Measurements from ENCODE around the gene USP37. TPM values are rescaled to one million over a fixed set of nuclear protein-coding genes. Genes with fewer than 3 reads are reported as not detected.

The USP37 gene
- total RNA-seq, 4 donors from 2014 or later = 10.5 to 12.0 (median 11.4) TPM

DNA sequence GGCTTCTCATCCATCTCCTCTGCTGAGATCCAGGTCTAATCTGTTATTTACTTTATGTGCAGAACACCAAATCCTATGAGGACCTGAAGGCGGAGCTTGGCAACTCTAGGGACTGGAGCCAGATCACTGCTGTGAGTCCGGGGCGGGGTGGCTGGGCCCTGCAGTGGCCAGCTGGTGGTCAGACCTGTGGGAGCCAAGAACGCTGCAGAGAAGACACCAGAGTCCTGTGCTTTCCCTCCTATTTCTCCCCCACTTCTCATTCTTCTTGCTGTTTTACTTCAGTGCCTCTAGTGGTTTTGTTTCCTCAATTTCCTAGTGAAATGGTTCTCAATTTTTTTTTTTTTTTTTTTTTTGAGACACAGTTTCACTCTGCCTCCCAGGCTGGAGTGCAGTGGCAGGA lies 129.6 kb downstream of the USP37 start:
- intact Hi-C loops (cut with DNase I; ENCODE audit: low total_unique reads) = no loop called here
- H3K4me3 ChIP-seq (ENCODE audit: low read depth, poor library complexity, severe bottlenecking) = no peak overlapping the region
- DNase-seq (ENCODE audit: low spot score in 2 of 2) = peak in 1 of 2 donors; percentile 75
- TF ChIP-seq, protein P1, sequence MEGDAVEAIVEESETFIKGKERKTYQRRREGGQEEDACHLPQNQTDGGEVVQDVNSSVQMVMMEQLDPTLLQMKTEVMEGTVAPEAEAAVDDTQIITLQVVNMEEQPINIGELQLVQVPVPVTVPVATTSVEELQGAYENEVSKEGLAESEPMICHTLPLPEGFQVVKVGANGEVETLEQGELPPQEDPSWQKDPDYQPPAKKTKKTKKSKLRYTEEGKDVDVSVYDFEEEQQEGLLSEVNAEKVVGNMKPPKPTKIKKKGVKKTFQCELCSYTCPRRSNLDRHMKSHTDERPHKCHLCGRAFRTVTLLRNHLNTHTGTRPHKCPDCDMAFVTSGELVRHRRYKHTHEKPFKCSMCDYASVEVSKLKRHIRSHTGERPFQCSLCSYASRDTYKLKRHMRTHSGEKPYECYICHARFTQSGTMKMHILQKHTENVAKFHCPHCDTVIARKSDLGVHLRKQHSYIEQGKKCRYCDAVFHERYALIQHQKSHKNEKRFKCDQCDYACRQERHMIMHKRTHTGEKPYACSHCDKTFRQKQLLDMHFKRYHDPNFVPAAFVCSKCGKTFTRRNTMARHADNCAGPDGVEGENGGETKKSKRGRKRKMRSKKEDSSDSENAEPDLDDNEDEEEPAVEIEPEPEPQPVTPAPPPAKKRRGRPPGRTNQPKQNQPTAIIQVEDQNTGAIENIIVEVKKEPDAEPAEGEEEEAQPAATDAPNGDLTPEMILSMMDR (IDR thresholded peaks at IDR 0.05) = no peak
- TF ChIP-seq POLR2A (IDR thresholded peaks at IDR 0.05) = no peak
- 67 to 72% methylated on average over 4 of the region's 4 CpGs for WGBS, 2 donors

DNA sequence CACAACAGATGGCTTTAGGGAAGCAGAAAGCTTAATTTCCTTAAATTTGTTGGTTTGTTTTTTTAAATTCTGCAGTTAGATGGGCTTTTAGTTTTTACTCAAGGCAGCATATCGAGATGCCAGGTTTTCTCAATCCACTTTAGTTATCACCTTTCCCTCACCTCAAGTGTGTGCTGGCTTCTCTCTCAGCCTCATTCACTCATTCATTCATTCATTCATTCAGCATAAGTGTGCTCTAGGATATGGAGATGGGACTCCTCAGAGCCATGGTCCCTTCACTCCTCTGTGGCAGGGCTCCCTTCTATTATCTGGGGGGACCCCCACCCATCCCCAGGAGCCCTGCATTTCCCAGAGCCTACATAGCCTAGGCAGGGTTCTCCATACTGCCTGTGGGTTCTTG lies 130.2 kb downstream of the USP37 start:
- no peak overlapping the region for H3K4me3 ChIP-seq (ENCODE audit: low read depth, poor library complexity, severe bottlenecking)
- no peak for TF ChIP-seq POLR2A (IDR thresholded peaks at IDR 0.05)
- TF ChIP-seq, protein P1 (IDR thresholded peaks at IDR 0.05) = no peak
- intact Hi-C loops (cut with DNase I; ENCODE audit: low total_unique reads) = no loop called here
- WGBS, 2 donors = 95 to 100% methylated on average over 1 of the region's 1 CpG
- peak in 1 of 2 donors; percentile 40 for DNase-seq (ENCODE audit: low spot score in 2 of 2)

DNA sequence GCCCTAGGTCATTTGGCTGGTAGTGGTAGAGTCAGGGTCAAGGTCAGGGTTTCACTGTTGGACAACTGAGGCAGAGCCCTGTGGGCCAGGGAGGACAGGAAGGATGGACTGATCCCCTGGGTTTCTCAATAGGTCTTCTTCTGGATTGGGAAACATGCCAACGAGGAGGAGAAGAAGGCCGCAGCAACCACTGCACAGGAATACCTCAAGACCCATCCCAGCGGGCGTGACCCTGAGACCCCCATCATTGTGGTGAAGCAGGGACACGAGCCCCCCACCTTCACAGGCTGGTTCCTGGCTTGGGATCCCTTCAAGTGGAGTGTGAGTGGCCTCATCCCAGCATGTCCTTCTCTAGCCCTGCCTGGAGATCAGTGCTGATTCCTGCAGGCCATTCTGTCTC lies 131.2 kb downstream of the USP37 start:
- TF ChIP-seq, protein P1 (IDR thresholded peaks at IDR 0.05) = no peak
- no peak for TF ChIP-seq POLR2A (IDR thresholded peaks at IDR 0.05)
- intact Hi-C loops (cut with DNase I; ENCODE audit: low total_unique reads) = no loop called here
- no peak overlapping the region for H3K4me3 ChIP-seq (ENCODE audit: low read depth, poor library complexity, severe bottlenecking)
- DNase-seq (ENCODE audit: low spot score in 2 of 2) = peak in 1 of 2 donors; percentile 48
- WGBS, 2 donors = 88 to 95% methylated on average over 5 of the region's 5 CpGs

DNA sequence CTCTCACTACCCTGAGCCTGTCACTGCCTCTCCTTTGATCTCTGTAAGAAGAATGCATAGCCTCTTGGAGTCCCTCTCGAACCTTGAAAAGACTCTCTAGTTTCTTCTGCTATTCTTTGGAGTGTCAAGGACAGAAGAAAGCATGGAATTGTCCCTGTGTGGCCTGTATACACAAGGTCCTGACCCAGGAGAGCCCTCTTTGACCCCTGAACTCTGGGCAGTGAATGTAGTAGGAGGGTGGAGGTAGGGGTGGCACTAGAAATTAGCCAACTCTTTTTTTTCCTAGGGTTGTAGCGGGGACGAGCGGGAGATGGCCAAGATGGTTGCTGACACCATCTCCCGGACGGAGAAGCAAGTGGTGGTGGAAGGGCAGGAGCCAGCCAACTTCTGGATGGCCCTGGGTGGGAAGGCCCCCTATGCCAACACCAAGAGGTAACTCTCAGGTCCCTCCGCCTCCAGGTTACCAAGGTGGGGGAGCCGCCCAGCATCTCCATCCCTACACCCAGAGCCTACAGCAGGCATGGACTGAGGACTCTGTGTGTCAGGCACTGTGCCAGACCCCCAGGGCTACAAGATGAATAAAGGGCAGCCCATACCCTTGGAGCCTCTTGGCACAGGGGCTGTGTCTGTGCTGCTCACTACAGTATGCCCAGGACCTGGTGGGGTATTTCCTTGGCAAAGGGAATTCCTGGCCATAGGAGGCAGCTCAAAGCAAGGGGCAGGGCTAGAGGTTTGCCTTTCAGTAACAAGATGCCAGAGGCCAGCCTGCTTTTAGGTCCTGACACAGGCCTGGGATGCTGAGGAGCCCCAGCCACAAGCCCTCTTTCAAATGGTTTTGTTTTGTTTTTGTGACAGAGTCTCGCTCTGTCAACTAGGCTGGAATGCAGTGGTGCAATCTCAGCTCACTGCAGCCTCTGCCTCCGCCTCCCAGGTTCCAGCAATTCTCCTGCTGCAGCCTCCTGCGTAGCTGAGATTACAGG lies 132.9 kb downstream of the USP37 start:
- no peak overlapping the region for H3K4me3 ChIP-seq (ENCODE audit: low read depth, poor library complexity, severe bottlenecking)
- no peak for TF ChIP-seq POLR2A (IDR thresholded peaks at IDR 0.05)
- TF ChIP-seq, protein P1 (IDR thresholded peaks at IDR 0.05) = no peak
- intact Hi-C loops (cut with DNase I; ENCODE audit: low total_unique reads) = no loop called here
- WGBS, 2 donors = 90 to 95% methylated on average over 11 of the region's 11 CpGs
- DNase-seq (ENCODE audit: low spot score in 2 of 2) = peak in 1 of 2 donors; percentile 70

DNA sequence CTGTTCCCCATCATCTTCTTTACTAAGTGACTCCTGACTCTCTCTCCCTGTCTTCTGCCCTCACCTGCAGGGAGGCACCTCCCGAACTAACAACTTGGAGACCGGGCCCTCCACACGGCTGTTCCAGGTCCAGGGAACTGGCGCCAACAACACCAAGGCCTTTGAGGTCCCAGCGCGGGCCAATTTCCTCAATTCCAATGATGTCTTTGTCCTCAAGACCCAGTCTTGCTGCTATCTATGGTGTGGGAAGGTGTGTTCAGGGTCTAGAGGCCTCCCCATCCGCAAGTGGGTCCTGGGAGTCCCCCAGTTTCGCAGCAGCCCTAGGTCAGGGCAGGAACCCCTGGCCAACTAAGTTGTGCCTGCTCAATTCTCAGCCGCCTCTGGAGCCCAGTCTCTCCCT lies 133.7 kb downstream of the USP37 start:
- 85 to 88% methylated on average over 9 of the region's 9 CpGs for WGBS, 2 donors
- peak in 1 of 2 donors; percentile 81 for DNase-seq (ENCODE audit: low spot score in 2 of 2)
- no peak overlapping the region for H3K4me3 ChIP-seq (ENCODE audit: low read depth, poor library complexity, severe bottlenecking)
- TF ChIP-seq, protein P1 (IDR thresholded peaks at IDR 0.05) = no peak
- no peak for TF ChIP-seq POLR2A (IDR thresholded peaks at IDR 0.05)
- intact Hi-C loops (cut with DNase I; ENCODE audit: low total_unique reads) = no loop called here

Data from lower leg skin (tissue), 4 donors.